KMS-11 (cell line): ENCODE results near the gene DSTN.

Experiments
- H2AFZ ChIP-seq: fragments of 200-600 bp; sonication (generic); 2 replicates; pipeline ENCODE4 v1.6.1; 2016; ENCODE audit warnings: antibody characterized with exemption, mixed run types, low read depth
- H3K27ac ChIP-seq: fragments of 200-600 bp; sonication (generic); 2 replicates; pipeline ENCODE4 v1.6.1; 2016; ENCODE audit warnings: mild to moderate bottlenecking, mixed run types
- H3K27me3 ChIP-seq: fragments of 200-600 bp; sonication (generic); 2 replicates; pipeline ENCODE4 v1.6.1; 2017; ENCODE audit warnings: mild to moderate bottlenecking, low read depth, mixed run types, moderate library complexity; ENCODE audit not compliant: insufficient read depth
- H3K36me3 ChIP-seq: fragments of 200-600 bp; sonication (generic); 2 replicates; pipeline ENCODE4 v1.6.1; 2017; ENCODE audit warnings: mild to moderate bottlenecking, mixed run types; ENCODE audit not compliant: insufficient read depth
- H3K4me1 ChIP-seq: fragments of 200-600 bp; sonication (generic); 2 replicates; pipeline ENCODE4 v1.6.1; 2016; ENCODE audit warnings: mild to moderate bottlenecking, low read depth, mixed run types; ENCODE audit not compliant: poor library complexity, severe bottlenecking
- H3K4me2 ChIP-seq: fragments of 200-600 bp; sonication (generic); 2 replicates; pipeline ENCODE4 v1.7.0; 2016; ENCODE audit warnings: mild to moderate bottlenecking, mixed run types
- H3K4me3 ChIP-seq: fragments of 200-600 bp; sonication (generic); IDR thresholded peaks from 2 replicates; pipeline ENCODE4 v1.6.1; 2017; ENCODE audit warnings: low read depth, low read length, mixed read lengths; ENCODE audit not compliant: insufficient read depth
- H3K79me2 ChIP-seq: fragments of 200-600 bp; sonication (generic); 2 replicates; pipeline ENCODE4 v1.6.1; 2016; ENCODE audit warnings: low read depth, mixed run types; ENCODE audit not compliant: insufficient read depth
- H3K9ac ChIP-seq: fragments of 200-600 bp; sonication (generic); 2 replicates; pipeline ENCODE4 v1.6.1; 2016; ENCODE audit warnings: mild to moderate bottlenecking, mixed run types
- H4K20me1 ChIP-seq: fragments of 200-600 bp; sonication (generic); 2 replicates; pipeline ENCODE4 v1.6.1; 2016; ENCODE audit warnings: mild to moderate bottlenecking, mixed run types; ENCODE audit not compliant: insufficient read depth
- CTCF ChIP-seq: fragments of 200-600 bp; sonication (generic); conservative IDR thresholded peaks from 2 replicates; pipeline ENCODE4 v1.6.1; 2017; ENCODE audit warnings: low read depth, mild to moderate bottlenecking, antibody characterized with exemption, low read length, moderate library complexity, mixed read lengths

The DSTN gene

GRCh38 chr20:17640146-17640874 is 70.4 kb downstream of the DSTN start:
- no peak overlapping the region for H3K4me3 ChIP-seq
- peaks cover 4% of the 10 kb centered on the region; the same call in 1 of the 2 replicates for H3K79me2 ChIP-seq
- H3K9ac ChIP-seq, result no peak overlapping the region
- H3K27me3 ChIP-seq, result no peaks in the 10 kb centered on the region
- no peaks in the 10 kb centered on the region for H3K36me3 ChIP-seq
- H4K20me1 ChIP-seq, result no peaks in the 10 kb centered on the region
- no peak overlapping the region for H2AFZ ChIP-seq
- no peak for TF ChIP-seq CTCF
- H3K4me2 ChIP-seq, result no peak overlapping the region
- no peak overlapping the region for H3K27ac ChIP-seq
- peaks cover 2% of the 10 kb centered on the region for H3K4me1 ChIP-seq

- no peaks in the 10 kb centered on the region for H4K20me1 ChIP-seq
- peaks cover 8% of the 10 kb centered on the region for H3K4me1 ChIP-seq
- H3K79me2 ChIP-seq, result peaks cover 10% of the 10 kb centered on the region; the same call in 1 of the 2 replicates
- H3K9ac ChIP-seq, result no peak overlapping the region
- no peak overlapping the region for H3K27ac ChIP-seq
- H3K4me2 ChIP-seq, result no peak overlapping the region
- no peak overlapping the region for H3K4me3 ChIP-seq
- H2AFZ ChIP-seq, result no peak overlapping the region
- no peaks in the 10 kb centered on the region for H3K27me3 ChIP-seq
- no peaks in the 10 kb centered on the region for H3K36me3 ChIP-seq
- TF ChIP-seq CTCF, result no peak
Observed at GRCh38 chr20:17640875-17641378, 71.1 kb downstream of the DSTN start.

GRCh38 chr20:17641520-17641964 is 71.7 kb downstream of the DSTN start:
- Histone ChIP-seq H3K4me2 (no peak overlapping the region), H4K20me1 (no peaks in the 10 kb centered on the region), H3K4me3 (no peak overlapping the region), H3K79me2 (peaks cover 13% of the 10 kb centered on the region; the same call in 1 of the 2 replicates), H3K9ac (no peak overlapping the region), H3K27me3 (no peaks in the 10 kb centered on the region), H3K36me3 (no peaks in the 10 kb centered on the region), H2AFZ (no peak overlapping the region), H3K27ac (no peak overlapping the region), H3K4me1 (peaks cover 14% of the 10 kb centered on the region)
- no peak for TF ChIP-seq CTCF

- Histone ChIP-seq H4K20me1 (no peaks in the 10 kb centered on the region), H3K79me2 (peaks cover 13% of the 10 kb centered on the region; the same call in 1 of the 2 replicates), H2AFZ (no peak overlapping the region), H3K4me3 (no peak overlapping the region), H3K9ac (no peak overlapping the region), H3K4me1 (peaks cover 18% of the 10 kb centered on the region), H3K4me2 (no peak overlapping the region), H3K36me3 (no peaks in the 10 kb centered on the region), H3K27ac (no peak overlapping the region), H3K27me3 (no peaks in the 10 kb centered on the region)
- TF ChIP-seq CTCF, result no peak
Observed at GRCh38 chr20:17641993-17642392, 72.1 kb downstream of the DSTN start.
